DMS 273 (cell line): ENCODE data around the gene CLEC18C.
"Not testable (repeated sequence)": the region's sequence is repeated elsewhere in the genome, so short reads cannot be mapped to it uniquely, and the experiment has no call there.

Experiments used
- DNase-seq: peaks from one replicate; lab custom pipeline; 2025; ENCODE audit not compliant: unreplicated experiment; lab: John Stamatoyannopoulos, UW

Gene CLEC18C

GRCh38 chr16:70158261-70158939 lies 15.2 kb upstream of the CLEC18C start:
- DNase-seq: peak; percentile 39

- DNase-seq: no peak
Observed at GRCh38 chr16:70159355-70160348, 13.9 kb upstream of the CLEC18C start.

GRCh38 chr16:70160388-70160787 lies 13.2 kb upstream of the CLEC18C start:
- DNase-seq: no peak

- DNase-seq: no peak
Observed at GRCh38 chr16:70160821-70161220, 12.8 kb upstream of the CLEC18C start.

- no peak for DNase-seq
Observed at GRCh38 chr16:70161350-70161749, 12.2 kb upstream of the CLEC18C start.

GRCh38 chr16:70162041-70162451 lies 11.5 kb upstream of the CLEC18C start:
- no peak for DNase-seq

GRCh38 chr16:70163596-70163995 lies 10.0 kb upstream of the CLEC18C start:
- no peak for DNase-seq

- not testable (repeated sequence) for DNase-seq
Observed at GRCh38 chr16:70166688-70167087, 6.9 kb upstream of the CLEC18C start.

- not testable (repeated sequence) for DNase-seq
Observed at GRCh38 chr16:70173916-70174315, 329 bp downstream of the CLEC18C start.

- DNase-seq: not testable (repeated sequence)
Observed at GRCh38 chr16:70174387-70174932, 873 bp downstream of the CLEC18C start.

GRCh38 chr16:70187858-70188607 lies 14.4 kb downstream of the CLEC18C start:
- DNase-seq: not testable (repeated sequence)

GRCh38 chr16:70188608-70188915 lies 15.0 kb downstream of the CLEC18C start:
- DNase-seq: peak; percentile 12

- not testable (repeated sequence) for DNase-seq
Observed at GRCh38 chr16:70190574-70190973, 17.0 kb downstream of the CLEC18C start.

- DNase-seq: not testable (repeated sequence)
Observed at GRCh38 chr16:70196683-70197300, 23.2 kb downstream of the CLEC18C start.

GRCh38 chr16:70197611-70198010 lies 24.0 kb downstream of the CLEC18C start:
- DNase-seq: not testable (repeated sequence)

- DNase-seq: not testable (repeated sequence)
Observed at GRCh38 chr16:70198230-70198629, 24.6 kb downstream of the CLEC18C start.

- DNase-seq: not testable (repeated sequence)
Observed at GRCh38 chr16:70198666-70199065, 25.1 kb downstream of the CLEC18C start.

GRCh38 chr16:70199170-70199569 lies 25.6 kb downstream of the CLEC18C start:
- not testable (repeated sequence) for DNase-seq

GRCh38 chr16:70200063-70200462 lies 26.5 kb downstream of the CLEC18C start:
- DNase-seq: not testable (repeated sequence)

- DNase-seq: not testable (repeated sequence)
Observed at GRCh38 chr16:70203508-70203907, 29.9 kb downstream of the CLEC18C start.
